Glutamatergic neuron (in vitro differentiated cells): Measurements from ENCODE around the gene SHMT2. TPM values are rescaled to one million over a fixed set of nuclear protein-coding genes. Genes with fewer than 3 reads are reported as not detected.

Experiments used
- DNase-seq: peaks from one replicate; pipeline ENCODE4 v3.0.0; 2022
- H3K27ac Mint-ChIP-seq: one replicate; pipeline ENCODE4 v1.8.0; 2020; ENCODE audit warnings: mild to moderate bottlenecking, mixed read lengths, inconsistent platforms; ENCODE audit not compliant: unreplicated experiment
- H3K27me3 Mint-ChIP-seq: one replicate; pipeline ENCODE4 v1.8.0; 2020; ENCODE audit warnings: mild to moderate bottlenecking, moderate library complexity, mixed read lengths, inconsistent platforms; ENCODE audit not compliant: unreplicated experiment
- H3K36me3 Mint-ChIP-seq: one replicate; pipeline ENCODE4 v1.8.0; 2020; ENCODE audit warnings: mild to moderate bottlenecking, mixed read lengths, inconsistent platforms; ENCODE audit not compliant: unreplicated experiment
- H3K4me1 Mint-ChIP-seq: one replicate; pipeline ENCODE4 v1.8.0; 2020; ENCODE audit warnings: mild to moderate bottlenecking, low read depth, mixed read lengths, inconsistent platforms; ENCODE audit not compliant: unreplicated experiment
- H3K4me3 Mint-ChIP-seq: one replicate; pipeline ENCODE4 v1.8.0; 2020; ENCODE audit warnings: mild to moderate bottlenecking, mixed read lengths, inconsistent platforms; ENCODE audit not compliant: unreplicated experiment
- H3K9me3 Mint-ChIP-seq: one replicate; pipeline ENCODE4 v1.8.0; 2020; ENCODE audit warnings: mild to moderate bottlenecking, moderate library complexity, mixed read lengths, inconsistent platforms; ENCODE audit not compliant: unreplicated experiment
- CTCF ChIP-seq: fragments of 200-600 bp; sonication (generic); IDR thresholded peaks from one replicate; pipeline ENCODE4 v1.5.0; 2021; ENCODE audit not compliant: partially characterized antibody, unreplicated experiment
- total RNA-seq: library from RNA; stranded (reverse); fragmentation: NEBNext Ultra II Directional; extraction: Animal tissue kit (Norgen Biotek cat#: 25700); gene quantifications from one replicate; pipeline ENCODE4 v1.2.1, GENCODE V29; 2021; ENCODE audit not compliant: unreplicated experiment

The SHMT2 gene
- total RNA-seq, 1 donor from 2014 or later, result 165 TPM

GRCh38 chr12:57182918-57183575 is 46.5 kb upstream of the SHMT2 start:
- peaks cover 7% of the 10 kb centered on the region for H3K27me3 Mint-ChIP-seq
- no peaks in the 10 kb centered on the region for H3K36me3 Mint-ChIP-seq
- peaks cover 5% of the 10 kb centered on the region for H3K9me3 Mint-ChIP-seq
- no peak overlapping the region for H3K27ac Mint-ChIP-seq
- DNase-seq, result peak; percentile 84
- H3K4me3 Mint-ChIP-seq, result no peak overlapping the region
- TF ChIP-seq CTCF, result peak; percentile 87
- no peaks in the 10 kb centered on the region for H3K4me1 Mint-ChIP-seq

- DNase-seq, result no peak
- no peak overlapping the region for H3K4me3 Mint-ChIP-seq
- no peak for TF ChIP-seq CTCF
- peaks cover 5% of the 10 kb centered on the region for H3K9me3 Mint-ChIP-seq
- H3K27ac Mint-ChIP-seq, result no peak overlapping the region
- no peaks in the 10 kb centered on the region for H3K36me3 Mint-ChIP-seq
- H3K4me1 Mint-ChIP-seq, result no peaks in the 10 kb centered on the region
- peaks cover 7% of the 10 kb centered on the region for H3K27me3 Mint-ChIP-seq
Measured at GRCh38 chr12:57183939-57184725, 45.4 kb upstream of the SHMT2 start.

GRCh38 chr12:57185403-57185802 is 44.1 kb upstream of the SHMT2 start:
- H3K9me3 Mint-ChIP-seq, result peaks cover 5% of the 10 kb centered on the region
- no peak for DNase-seq
- no peaks in the 10 kb centered on the region for H3K4me1 Mint-ChIP-seq
- H3K27ac Mint-ChIP-seq, result no peak overlapping the region
- no peaks in the 10 kb centered on the region for H3K36me3 Mint-ChIP-seq
- H3K27me3 Mint-ChIP-seq, result peaks cover 3% of the 10 kb centered on the region
- TF ChIP-seq CTCF, result no peak
- H3K4me3 Mint-ChIP-seq, result no peak overlapping the region

GRCh38 chr12:57185906-57186508 is 43.5 kb upstream of the SHMT2 start:
- Mint-ChIP-seq H3K9me3 (peaks cover 5% of the 10 kb centered on the region), H3K4me1 (no peaks in the 10 kb centered on the region), H3K27ac (no peak overlapping the region), H3K27me3 (peaks cover 3% of the 10 kb centered on the region), H3K36me3 (no peaks in the 10 kb centered on the region), H3K4me3 (no peak overlapping the region)
- no peak for TF ChIP-seq CTCF
- DNase-seq, result no peak
